ENCODE measurements around the gene CERS2.

DNA sequence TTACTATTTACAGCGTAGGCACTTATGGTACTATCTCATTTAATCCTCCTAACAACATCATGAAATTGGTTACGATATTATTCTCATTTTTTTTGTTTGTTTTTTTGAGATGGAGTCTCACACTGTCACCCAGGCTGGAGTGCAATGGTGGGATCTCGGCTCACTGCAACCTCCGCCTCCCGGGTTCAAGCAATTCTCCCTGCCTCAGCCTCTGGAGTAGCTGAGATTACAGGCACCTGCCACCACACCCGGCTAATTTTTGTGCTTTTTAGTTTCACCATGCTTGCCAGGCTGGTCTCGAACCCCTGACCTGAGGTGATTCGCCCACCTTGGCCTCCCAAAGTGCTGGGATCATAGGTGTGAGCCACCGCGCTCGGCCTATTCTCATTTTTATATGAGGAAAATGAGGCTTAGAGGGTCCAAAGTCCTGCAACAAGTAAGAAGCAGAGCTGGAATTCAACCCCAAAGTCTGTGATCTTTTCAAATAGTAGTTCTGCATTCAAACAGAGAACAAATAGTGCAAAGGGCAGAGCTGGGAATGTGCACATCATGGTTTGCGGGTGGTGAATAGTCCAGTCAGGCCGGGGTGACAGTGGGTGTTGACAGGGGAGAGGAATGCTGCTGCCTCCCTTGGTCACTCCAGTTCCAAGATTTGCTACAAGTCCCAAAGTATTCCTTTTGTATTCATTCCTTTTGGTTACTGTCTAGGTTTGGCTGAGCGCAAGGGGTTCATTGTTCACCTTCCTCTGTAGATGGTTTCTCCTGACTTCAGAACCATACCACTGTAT, 38.2 kb upstream of the CERS2 start:
- TF ChIP-seq, protein P1, sequence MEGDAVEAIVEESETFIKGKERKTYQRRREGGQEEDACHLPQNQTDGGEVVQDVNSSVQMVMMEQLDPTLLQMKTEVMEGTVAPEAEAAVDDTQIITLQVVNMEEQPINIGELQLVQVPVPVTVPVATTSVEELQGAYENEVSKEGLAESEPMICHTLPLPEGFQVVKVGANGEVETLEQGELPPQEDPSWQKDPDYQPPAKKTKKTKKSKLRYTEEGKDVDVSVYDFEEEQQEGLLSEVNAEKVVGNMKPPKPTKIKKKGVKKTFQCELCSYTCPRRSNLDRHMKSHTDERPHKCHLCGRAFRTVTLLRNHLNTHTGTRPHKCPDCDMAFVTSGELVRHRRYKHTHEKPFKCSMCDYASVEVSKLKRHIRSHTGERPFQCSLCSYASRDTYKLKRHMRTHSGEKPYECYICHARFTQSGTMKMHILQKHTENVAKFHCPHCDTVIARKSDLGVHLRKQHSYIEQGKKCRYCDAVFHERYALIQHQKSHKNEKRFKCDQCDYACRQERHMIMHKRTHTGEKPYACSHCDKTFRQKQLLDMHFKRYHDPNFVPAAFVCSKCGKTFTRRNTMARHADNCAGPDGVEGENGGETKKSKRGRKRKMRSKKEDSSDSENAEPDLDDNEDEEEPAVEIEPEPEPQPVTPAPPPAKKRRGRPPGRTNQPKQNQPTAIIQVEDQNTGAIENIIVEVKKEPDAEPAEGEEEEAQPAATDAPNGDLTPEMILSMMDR (IDR thresholded peaks at IDR 0.05) = no peak
- no peak for TF ChIP-seq EP300 (IDR thresholded peaks at IDR 0.05; ENCODE audit: borderline replicate concordance in 1 of 2, low read depth in 1 of 2, low read length in 1 of 2)
- TF ChIP-seq, protein P2, sequence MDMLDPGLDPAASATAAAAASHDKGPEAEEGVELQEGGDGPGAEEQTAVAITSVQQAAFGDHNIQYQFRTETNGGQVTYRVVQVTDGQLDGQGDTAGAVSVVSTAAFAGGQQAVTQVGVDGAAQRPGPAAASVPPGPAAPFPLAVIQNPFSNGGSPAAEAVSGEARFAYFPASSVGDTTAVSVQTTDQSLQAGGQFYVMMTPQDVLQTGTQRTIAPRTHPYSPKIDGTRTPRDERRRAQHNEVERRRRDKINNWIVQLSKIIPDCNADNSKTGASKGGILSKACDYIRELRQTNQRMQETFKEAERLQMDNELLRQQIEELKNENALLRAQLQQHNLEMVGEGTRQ (IDR thresholded peaks at IDR 0.05; ENCODE audit: borderline replicate concordance, low read depth, low read length) = no peak
- TF ChIP-seq, protein P3, sequence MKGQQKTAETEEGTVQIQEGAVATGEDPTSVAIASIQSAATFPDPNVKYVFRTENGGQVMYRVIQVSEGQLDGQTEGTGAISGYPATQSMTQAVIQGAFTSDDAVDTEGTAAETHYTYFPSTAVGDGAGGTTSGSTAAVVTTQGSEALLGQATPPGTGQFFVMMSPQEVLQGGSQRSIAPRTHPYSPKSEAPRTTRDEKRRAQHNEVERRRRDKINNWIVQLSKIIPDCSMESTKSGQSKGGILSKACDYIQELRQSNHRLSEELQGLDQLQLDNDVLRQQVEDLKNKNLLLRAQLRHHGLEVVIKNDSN (IDR thresholded peaks at IDR 0.05; ENCODE audit: borderline replicate concordance, low read depth) = no peak
- TF ChIP-seq FOXJ3 (CRISPR knock-in tag; IDR thresholded peaks at IDR 0.05) = no peak
